Right renal cortex interstitium (tissue), 3 donors: ENCODE results near the gene IFNL4. TPM values are rescaled to one million over a fixed set of nuclear protein-coding genes. Genes with fewer than 3 reads are reported as not detected.
"Not testable (repeated sequence)": the region's sequence is repeated elsewhere in the genome, so short reads cannot be mapped to it uniquely, and the experiment has no call there.

Source experiments
- DNase-seq, 3 donors: peaks; one replicate each; pipeline ENCODE4 v3.0.0-alpha.2; 2013; ENCODE audit warnings: low read depth in 3 of 3, low spot score in 2 of 3
- polyA plus RNA-seq, 3 donors: library from polyadenylated mRNA; unstranded; fragments of 120-200 nt; gene quantifications; one replicate each; pipeline ENCODE4 v1.2.1, GENCODE V29; 2013; ENCODE audit not compliant: insufficient read length in 3 of 3

IFNL4 gene
- polyA plus RNA-seq = not detected

- DNase-seq = no peak
These were observed at the start of gene IFNL4 for GRCh38 chr19:39248806-39249205. IFNL4 (minus strand) TSS chr19:39248856.

GRCh38 chr19:39297931-39298634 lies 49.4 kb upstream of the IFNL4 start:
- no peak for DNase-seq

- DNase-seq = no peak
These were observed 48.2 kb upstream of the IFNL4 start for GRCh38 chr19:39296906-39297305.

GRCh38 chr19:39296055-39296645 lies 47.5 kb upstream of the IFNL4 start, which contains the start of gene IFNL1:
IFNL1 (plus strand) TSS chr19:39296407; CDS start chr19:39296422, 15 bp downstream.
- no peak for DNase-seq

GRCh38 chr19:39293394-39293793 lies 44.7 kb upstream of the IFNL4 start:
- DNase-seq = no peak

- DNase-seq = no peak
These were observed 35.4 kb upstream of the IFNL4 start for GRCh38 chr19:39284032-39284431.

GRCh38 chr19:39282021-39282420 lies 33.4 kb upstream of the IFNL4 start:
- no peak for DNase-seq

- DNase-seq = no peak
These were observed 28.9 kb upstream of the IFNL4 start for GRCh38 chr19:39277598-39277997.

GRCh38 chr19:39276740-39277139 lies 28.1 kb upstream of the IFNL4 start:
- DNase-seq = no peak

- DNase-seq = no peak
These were observed 26.9 kb upstream of the IFNL4 start for GRCh38 chr19:39275578-39275977.

GRCh38 chr19:39273859-39274258 lies 25.2 kb upstream of the IFNL4 start:
- DNase-seq = not testable (repeated sequence)

- no peak for DNase-seq
These were observed 21.6 kb upstream of the IFNL4 start for GRCh38 chr19:39270036-39270871.

GRCh38 chr19:39269369-39269768 lies 20.7 kb upstream of the IFNL4 start:
- not testable (repeated sequence) for DNase-seq

GRCh38 chr19:39268531-39269223 lies 20.0 kb upstream of the IFNL4 start:
- not testable (repeated sequence) for DNase-seq

- not testable (repeated sequence) for DNase-seq
These were observed 19.4 kb upstream of the IFNL4 start, which contains the start of gene IFNL2 for GRCh38 chr19:39268085-39268484. IFNL2 (plus strand) TSS chr19:39268396; CDS start chr19:39268569, 173 bp downstream.

- no peak for DNase-seq
These were observed 16.8 kb upstream of the IFNL4 start for GRCh38 chr19:39265321-39265916.

- no peak for DNase-seq
These were observed 15.9 kb upstream of the IFNL4 start for GRCh38 chr19:39264306-39265290.

- DNase-seq = no peak
These were observed 15.3 kb upstream of the IFNL4 start for GRCh38 chr19:39263912-39264305.

- no peak for DNase-seq
These were observed 13.8 kb upstream of the IFNL4 start for GRCh38 chr19:39262496-39262895.
